Left lobe of liver (tissue), 2 donors: ENCODE data around the gene ZBED1. TPM values are rescaled to one million over a fixed set of nuclear protein-coding genes. Genes with fewer than 3 reads are reported as not detected.
A peak's percentile ranks its signal among the peaks of the same experiment; 100 is the strongest.
"Not testable (repeated sequence)": the region's sequence is repeated elsewhere in the genome, so short reads cannot be mapped to it uniquely, and the experiment has no call there.

Source experiments
- ATAC-seq: fragments of 200-7000 bp; cut with Tn5 transposase; one replicate; pipeline ENCODE4 v1.9.1; 2020; ENCODE audit warnings: mild to moderate bottlenecking, moderate library complexity
- DNase-seq: peaks from one replicate; pipeline ENCODE4 v3.0.0-alpha.2; 2020; ENCODE audit warnings: low spot score
- total RNA-seq: library from RNA; stranded (reverse); gene quantifications from one replicate; pipeline ENCODE4 v1.2.1, GENCODE V29; 2021
- donor health status: DM: no; HTN: no; CAD: no; lungs with moderate emphysema.
- donor health status: DM: no; HTN: yes; CAD: no.

ZBED1 gene
- total RNA-seq, 1 donor from 2014 or later: 49.4 TPM

- DNase-seq (no peak), ATAC-seq (no peak)
Observed at GRCh38 chrX:2478546-2479419, 22.0 kb downstream of the ZBED1 start.

GRCh38 chrX:2477313-2477712 lies 23.5 kb downstream of the ZBED1 start:
- DNase-seq: not testable (repeated sequence)
- ATAC-seq: peak; percentile 60

- no peak for ATAC-seq
- no peak for DNase-seq
Observed at GRCh38 chrX:2474963-2475726, 25.6 kb downstream of the ZBED1 start.

- DNase-seq (no peak), ATAC-seq (no peak)
Observed at GRCh38 chrX:2474280-2474962, 26.4 kb downstream of the ZBED1 start.

- peak; percentile 68 for DNase-seq
- peak; percentile 85 for ATAC-seq
Observed at GRCh38 chrX:2473064-2473463, 27.7 kb downstream of the ZBED1 start.

GRCh38 chrX:2471641-2472040 lies 29.1 kb downstream of the ZBED1 start:
- DNase-seq: no peak
- no peak for ATAC-seq

GRCh38 chrX:2471126-2471525 lies 29.6 kb downstream of the ZBED1 start:
- ATAC-seq, DNase-seq: not testable (repeated sequence)

- not testable (repeated sequence) for ATAC-seq, DNase-seq
Observed at GRCh38 chrX:2469852-2470251, 30.9 kb downstream of the ZBED1 start.

GRCh38 chrX:2469196-2469685 lies 31.5 kb downstream of the ZBED1 start:
- no peak for ATAC-seq
- DNase-seq: no peak

- ATAC-seq: no peak
- no peak for DNase-seq
Observed at GRCh38 chrX:2468261-2469195, 32.2 kb downstream of the ZBED1 start.

- no peak for DNase-seq
- peak; percentile 84 for ATAC-seq
Observed at GRCh38 chrX:2466876-2467656, 33.7 kb downstream of the ZBED1 start.

- ATAC-seq (no peak), DNase-seq (no peak)
Observed at GRCh38 chrX:2464677-2465166, 36.1 kb downstream of the ZBED1 start.

- no peak for ATAC-seq
- DNase-seq: no peak
Observed at GRCh38 chrX:2463973-2464676, 36.7 kb downstream of the ZBED1 start.

GRCh38 chrX:2463481-2463880 lies 37.3 kb downstream of the ZBED1 start:
- not testable (repeated sequence) for ATAC-seq, DNase-seq

GRCh38 chrX:2462780-2463179 lies 38.0 kb downstream of the ZBED1 start:
- ATAC-seq (no peak), DNase-seq (no peak)

GRCh38 chrX:2462074-2462473 lies 38.7 kb downstream of the ZBED1 start:
- ATAC-seq: no peak

GRCh38 chrX:2461711-2462016 lies 39.1 kb downstream of the ZBED1 start:
- DNase-seq: no peak
- no peak for ATAC-seq

More at GRCh38 chrX:2462074-2462473, 38.7 kb downstream of the ZBED1 start:
- DNase-seq: no peak
